ENCODE data around the gene MCC. TPM values are rescaled to one million over a fixed set of nuclear protein-coding genes. Genes with fewer than 3 reads are reported as not detected.

MCC gene
- total RNA-seq, 1 experiment from 2014 or later: 7.6 TPM

- Histone ChIP-seq H4K8ac (replicated peaks; ENCODE audit: insufficient read length, low read depth, low read length) (no peak overlapping the region), H4K91ac (ENCODE audit: insufficient read length, low read depth, low read length) (no peak overlapping the region), H2BK120ac (ENCODE audit: low read depth, low read length, poor library complexity, severe bottlenecking) (no peak overlapping the region), H3K56ac (ENCODE audit: insufficient read length, low read depth, low read length) (no peak overlapping the region), H2BK12ac (ENCODE audit: insufficient read length, low read depth, low read length) (no peak overlapping the region), H3K18ac (ENCODE audit: insufficient read length, low read depth, low read length) (no peak overlapping the region), H2BK15ac (ENCODE audit: low read depth, low read length) (no peak overlapping the region), H3K14ac (ENCODE audit: insufficient read depth, low read length) (no peak overlapping the region), H2AFZ (ENCODE audit: low read length) (no peak overlapping the region), H3K4me1 (ENCODE audit: insufficient read depth, low read length) (no peaks in the 10 kb centered on the region), H2AK5ac (ENCODE audit: insufficient read length, low read length) (no peak overlapping the region), H3K23me2 (ENCODE audit: insufficient read length, low read depth, low read length, poor library complexity, severe bottlenecking) (no peaks in the 10 kb centered on the region), H3K27ac (ENCODE audit: insufficient read length, low read depth, low read length) (no peak overlapping the region), H4K20me1 (ENCODE audit: control insufficient read depth, insufficient read depth, insufficient read length) (no peaks in the 10 kb centered on the region), H3K79me2 (ENCODE audit: insufficient read depth, low read length) (no peaks in the 10 kb centered on the region), H3K9me3 (ENCODE audit: control insufficient read depth, low read depth, low read length) (no peaks in the 10 kb centered on the region), H3K4me2 (ENCODE audit: insufficient read depth, insufficient read length, low read length) (no peak overlapping the region), H2BK5ac (ENCODE audit: insufficient read length, low read length) (no peak overlapping the region), H3K23ac (ENCODE audit: insufficient read length, low read depth, low read length) (no peak overlapping the region), H3T11ph (ENCODE audit: low read length) (no peak overlapping the region), H2BK20ac (ENCODE audit: low read depth, low read length, poor library complexity, severe bottlenecking) (no peak overlapping the region), H4K5ac (ENCODE audit: insufficient read length, low read depth, low read length) (no peak overlapping the region), H3K4ac (ENCODE audit: low read depth, low read length) (no peak overlapping the region), H3K27me3 (ENCODE audit: insufficient read depth, low read length) (no peaks in the 10 kb centered on the region), H3K79me1 (ENCODE audit: insufficient read depth, low read depth, low read length, poor library complexity, severe bottlenecking) (no peaks in the 10 kb centered on the region), H3K9ac (ENCODE audit: extremely low read depth, insufficient read length, low read length) (no peak overlapping the region)
- Mint-ChIP-seq H3K4me1 (peaks cover 9% of the 10 kb centered on the region in 2 experiments), H3K4me3 (no peak overlapping the region), H3K27ac (no peak overlapping the region; a peak in 1 of 7 replicates), H3K27me3 (ENCODE audit: low read depth) (no peaks in the 10 kb centered on the region), H3K9me3 (no peaks in the 10 kb centered on the region), H3K36me3 (ENCODE audit: insufficient read depth in 1 of 3, low read depth in 3 of 3) (peaks cover 32 to 47% (median 43%) of the 10 kb centered on the region in 3 experiments; a peak in 6 of 7 replicates)
- WGBS (ENCODE audit: extremely low coverage, insufficient read length, low lambda C conversion rate): no CpG with 5 or more reads among the region's 4 CpGs
- no peak for DNase-seq
- TF ChIP-seq, protein P1, sequence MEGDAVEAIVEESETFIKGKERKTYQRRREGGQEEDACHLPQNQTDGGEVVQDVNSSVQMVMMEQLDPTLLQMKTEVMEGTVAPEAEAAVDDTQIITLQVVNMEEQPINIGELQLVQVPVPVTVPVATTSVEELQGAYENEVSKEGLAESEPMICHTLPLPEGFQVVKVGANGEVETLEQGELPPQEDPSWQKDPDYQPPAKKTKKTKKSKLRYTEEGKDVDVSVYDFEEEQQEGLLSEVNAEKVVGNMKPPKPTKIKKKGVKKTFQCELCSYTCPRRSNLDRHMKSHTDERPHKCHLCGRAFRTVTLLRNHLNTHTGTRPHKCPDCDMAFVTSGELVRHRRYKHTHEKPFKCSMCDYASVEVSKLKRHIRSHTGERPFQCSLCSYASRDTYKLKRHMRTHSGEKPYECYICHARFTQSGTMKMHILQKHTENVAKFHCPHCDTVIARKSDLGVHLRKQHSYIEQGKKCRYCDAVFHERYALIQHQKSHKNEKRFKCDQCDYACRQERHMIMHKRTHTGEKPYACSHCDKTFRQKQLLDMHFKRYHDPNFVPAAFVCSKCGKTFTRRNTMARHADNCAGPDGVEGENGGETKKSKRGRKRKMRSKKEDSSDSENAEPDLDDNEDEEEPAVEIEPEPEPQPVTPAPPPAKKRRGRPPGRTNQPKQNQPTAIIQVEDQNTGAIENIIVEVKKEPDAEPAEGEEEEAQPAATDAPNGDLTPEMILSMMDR (conservative IDR thresholded peaks at IDR 0.05): no peak
Observed at GRCh38 chr5:113025596-113025995, 462.7 kb downstream of the MCC start.

All from H9 (cell line).